22Rv1 (cell line): ENCODE data around the gene PCDH9.

Experiments
- ZFX ChIP-seq: fragments of 450-650 bp; IDR thresholded peaks from 2 replicates; pipeline ENCODE4 v1.6.1; 2017; ENCODE audit warnings: antibody characterized with exemption, borderline replicate concordance
- TF ChIP-seq, protein P1 (sequence below): fragments of 450-650 bp; IDR thresholded peaks from 2 replicates; pipeline ENCODE4 v1.5.1; 2017; ENCODE audit warnings: mild to moderate bottlenecking

DNA sequence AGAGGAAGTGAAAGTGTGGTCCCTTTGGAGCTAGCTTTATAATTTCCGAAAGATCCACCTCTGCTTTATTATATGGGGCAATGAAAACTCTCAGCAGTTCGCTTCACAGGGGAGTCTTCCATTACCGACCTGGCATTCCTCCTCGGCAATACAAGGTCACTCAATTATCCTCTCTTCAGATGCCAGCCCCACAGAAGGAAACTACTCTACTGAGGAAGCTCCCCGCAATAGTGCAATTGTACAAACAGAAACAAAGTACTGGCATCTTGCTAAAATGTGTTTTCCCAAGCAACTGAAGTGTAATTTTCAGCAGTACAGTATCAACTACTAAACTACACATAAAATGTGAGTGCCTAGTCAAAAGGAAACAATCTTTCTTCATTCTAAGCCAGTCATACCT lies 702.0 kb downstream of the PCDH9 start:
- TF ChIP-seq, protein P1, sequence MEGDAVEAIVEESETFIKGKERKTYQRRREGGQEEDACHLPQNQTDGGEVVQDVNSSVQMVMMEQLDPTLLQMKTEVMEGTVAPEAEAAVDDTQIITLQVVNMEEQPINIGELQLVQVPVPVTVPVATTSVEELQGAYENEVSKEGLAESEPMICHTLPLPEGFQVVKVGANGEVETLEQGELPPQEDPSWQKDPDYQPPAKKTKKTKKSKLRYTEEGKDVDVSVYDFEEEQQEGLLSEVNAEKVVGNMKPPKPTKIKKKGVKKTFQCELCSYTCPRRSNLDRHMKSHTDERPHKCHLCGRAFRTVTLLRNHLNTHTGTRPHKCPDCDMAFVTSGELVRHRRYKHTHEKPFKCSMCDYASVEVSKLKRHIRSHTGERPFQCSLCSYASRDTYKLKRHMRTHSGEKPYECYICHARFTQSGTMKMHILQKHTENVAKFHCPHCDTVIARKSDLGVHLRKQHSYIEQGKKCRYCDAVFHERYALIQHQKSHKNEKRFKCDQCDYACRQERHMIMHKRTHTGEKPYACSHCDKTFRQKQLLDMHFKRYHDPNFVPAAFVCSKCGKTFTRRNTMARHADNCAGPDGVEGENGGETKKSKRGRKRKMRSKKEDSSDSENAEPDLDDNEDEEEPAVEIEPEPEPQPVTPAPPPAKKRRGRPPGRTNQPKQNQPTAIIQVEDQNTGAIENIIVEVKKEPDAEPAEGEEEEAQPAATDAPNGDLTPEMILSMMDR: no peak
- TF ChIP-seq ZFX: no peak
